ENCODE measurements around the gene USP35.

Gene USP35

DNA sequence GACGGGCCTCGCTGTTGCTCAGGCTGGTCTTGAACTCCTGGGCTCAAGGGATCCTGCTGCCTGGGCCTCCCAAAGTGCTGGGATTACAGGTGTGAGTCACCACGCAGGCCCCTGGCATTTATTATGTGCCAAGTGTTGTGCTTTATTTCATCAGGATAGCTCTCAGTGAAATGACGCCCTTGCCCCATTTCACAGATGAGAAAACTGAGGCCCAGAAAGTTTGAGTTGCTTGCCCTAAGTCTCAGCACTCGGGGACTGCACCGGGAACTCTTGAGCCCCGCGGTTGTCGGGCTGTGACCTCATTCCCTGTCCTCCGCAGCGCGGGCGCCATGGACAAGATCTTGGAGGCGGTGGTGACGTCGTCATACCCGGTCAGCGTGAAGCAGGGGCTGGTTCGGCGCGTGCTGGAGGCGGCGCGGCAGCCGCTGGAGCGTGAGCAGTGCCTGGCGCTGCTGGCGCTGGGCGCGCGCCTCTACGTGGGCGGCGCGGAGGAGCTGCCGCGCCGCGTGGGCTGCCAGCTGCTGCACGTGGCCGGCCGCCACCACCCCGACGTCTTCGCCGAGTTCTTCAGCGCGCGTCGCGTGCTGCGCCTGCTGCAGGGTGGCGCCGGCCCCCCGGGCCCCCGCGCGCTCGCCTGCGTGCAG, 7.3 kb downstream of the USP35 start:
- DNase-seq (ENCODE audit: low read depth in 3 of 3): no peak

DNA sequence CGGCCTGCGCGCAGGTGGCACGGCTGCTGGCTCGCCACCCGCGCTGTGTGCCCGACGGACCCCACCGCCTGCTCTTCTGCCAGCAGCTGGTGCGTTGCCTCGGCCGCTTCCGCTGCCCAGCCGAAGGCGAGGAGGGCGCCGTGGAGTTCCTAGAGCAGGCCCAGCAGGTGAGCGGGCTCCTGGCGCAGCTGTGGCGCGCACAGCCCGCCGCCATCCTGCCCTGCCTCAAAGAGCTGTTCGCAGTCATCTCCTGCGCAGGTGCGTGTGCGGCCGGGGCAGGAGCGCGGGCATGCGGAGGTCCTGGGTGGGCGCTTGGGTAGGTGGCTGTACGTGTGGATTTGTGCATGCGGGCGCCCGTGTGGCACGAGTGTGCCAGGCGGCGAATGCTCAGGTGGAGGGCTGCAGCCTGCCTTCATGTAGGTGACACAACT, 8.0 kb downstream of the USP35 start:
- no peak for DNase-seq (ENCODE audit: low read depth in 3 of 3)

DNA sequence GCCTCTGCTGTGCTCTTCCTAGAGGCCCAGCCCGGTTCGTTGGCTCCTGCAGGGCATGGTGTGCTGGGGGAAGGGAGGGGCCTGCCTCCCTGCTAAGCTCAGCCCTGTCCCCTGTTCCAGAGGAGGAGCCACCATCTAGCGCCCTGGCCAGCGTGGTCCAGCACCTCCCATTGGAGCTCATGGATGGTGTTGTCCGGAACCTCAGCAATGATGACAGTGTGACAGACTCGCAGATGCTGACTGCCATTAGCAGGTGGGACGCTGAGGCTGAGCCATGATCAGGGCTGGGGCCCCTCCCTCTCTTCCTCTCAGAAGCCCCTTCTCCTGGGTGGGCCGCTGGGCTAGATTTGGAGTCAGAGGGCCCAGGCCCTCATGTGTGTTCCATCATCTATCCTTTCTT, 9.1 kb downstream of the USP35 start:
- DNase-seq (ENCODE audit: low read depth in 3 of 3): no peak

DNA sequence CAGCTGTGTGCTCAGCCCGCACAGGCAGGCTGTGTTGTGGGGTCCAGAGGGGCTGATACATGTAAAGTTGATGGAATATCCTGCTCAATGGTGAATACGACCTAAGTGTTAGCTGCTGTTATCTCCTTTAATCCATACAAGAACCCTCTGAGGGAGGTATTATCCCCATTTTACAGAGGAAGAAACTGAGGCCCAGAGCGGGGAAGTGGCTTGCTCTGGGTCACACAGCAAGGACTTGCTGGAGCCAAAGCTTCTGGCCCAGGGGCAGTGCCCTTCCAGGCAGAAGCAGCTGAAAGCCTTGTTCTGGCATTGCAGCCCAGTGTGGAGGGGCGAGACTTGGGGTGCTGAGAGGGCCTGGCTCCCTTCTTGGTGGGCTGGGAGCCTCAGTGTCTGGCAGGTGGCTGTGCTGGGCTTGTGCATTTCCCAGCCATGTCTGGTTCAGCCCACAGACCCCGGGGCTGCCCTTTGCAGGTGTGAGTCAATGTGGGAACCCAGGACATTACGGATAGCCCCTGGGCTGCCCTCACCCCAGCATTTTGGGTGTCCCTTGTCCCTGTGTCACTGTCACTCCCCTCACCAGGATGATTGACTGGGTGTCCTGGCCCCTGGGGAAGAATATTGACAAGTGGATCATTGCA, 10.4 kb downstream of the USP35 start:
- no peak for DNase-seq (ENCODE audit: low read depth in 3 of 3)

- no peak for DNase-seq (ENCODE audit: low read depth in 3 of 3)
Measured at GRCh38 chr11:78199653-78200015, 10.9 kb downstream of the USP35 start.

GRCh38 chr11:78200061-78200460, 11.3 kb downstream of the USP35 start:
- no peak for DNase-seq (ENCODE audit: low read depth in 3 of 3)

DNA sequence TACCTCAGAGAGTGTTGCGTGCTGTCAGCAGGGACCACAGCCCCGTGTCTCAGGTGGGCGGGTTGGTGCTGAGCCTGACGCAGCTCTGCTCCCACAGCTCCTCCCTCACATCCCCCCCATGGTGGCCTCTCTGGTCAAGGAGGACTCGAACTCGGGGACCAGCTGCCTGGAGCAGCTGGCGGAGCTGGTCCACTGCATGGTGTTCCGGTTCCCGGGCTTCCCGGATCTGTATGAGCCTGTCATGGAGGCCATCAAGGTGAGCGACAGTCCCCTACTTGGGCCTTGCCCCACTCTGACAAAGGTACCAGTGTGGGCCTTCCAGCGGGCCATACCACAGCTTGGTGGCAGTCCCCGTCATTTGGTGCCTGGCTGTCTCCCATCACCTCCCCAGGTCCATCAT, 11.8 kb downstream of the USP35 start:
- no peak for DNase-seq (ENCODE audit: low read depth in 3 of 3)

GRCh38 chr11:78201096-78201818, 12.5 kb downstream of the USP35 start:
- DNase-seq (ENCODE audit: low read depth in 3 of 3): no peak

DNA sequence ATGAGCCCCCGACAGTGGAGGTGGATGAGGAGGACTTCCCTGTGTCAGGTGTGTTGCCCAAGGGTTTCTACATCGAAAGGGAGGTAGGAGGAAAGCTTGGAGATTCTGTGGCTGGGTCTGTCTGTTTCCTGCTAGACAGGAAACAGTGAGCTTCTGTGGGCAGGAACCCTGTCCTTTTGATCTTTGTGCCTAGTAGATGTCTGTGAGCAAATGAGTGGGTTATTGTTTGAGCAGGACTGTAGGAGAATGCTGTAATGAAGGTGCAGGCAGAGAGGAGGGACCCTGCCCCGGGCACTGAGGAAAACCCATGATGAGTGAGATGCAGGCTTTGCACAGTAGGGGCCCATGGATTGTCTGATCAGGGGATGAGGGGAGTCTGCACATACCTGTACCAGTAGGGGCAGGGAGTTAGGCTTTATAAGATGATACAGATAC, 14.0 kb downstream of the USP35 start:
- DNase-seq (ENCODE audit: low read depth in 3 of 3): peak in 2 of 3 experiments; percentile 15 to 31

DNA sequence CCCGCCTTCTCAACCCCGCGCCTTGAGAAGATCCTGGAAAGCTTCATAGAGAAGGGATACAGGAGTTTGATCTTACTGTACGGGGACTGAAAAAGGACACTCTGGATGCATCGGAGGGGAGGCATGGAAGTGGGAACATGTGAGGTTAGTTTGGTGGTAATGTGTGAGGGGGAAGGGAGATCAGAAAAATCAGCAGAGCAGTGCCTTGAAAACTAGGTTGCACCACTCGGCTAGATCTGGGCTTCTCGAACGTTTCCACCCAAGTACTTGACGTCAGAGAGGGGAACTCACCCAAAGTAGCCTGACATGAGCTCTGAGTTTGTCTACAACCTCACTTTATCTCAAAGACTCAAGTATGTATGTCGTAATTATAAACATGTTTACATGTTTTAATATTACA, 14.5 kb downstream of the USP35 start:
- DNase-seq (ENCODE audit: low read depth in 3 of 3): peak in 1 of 3 experiments; percentile 32

DNA sequence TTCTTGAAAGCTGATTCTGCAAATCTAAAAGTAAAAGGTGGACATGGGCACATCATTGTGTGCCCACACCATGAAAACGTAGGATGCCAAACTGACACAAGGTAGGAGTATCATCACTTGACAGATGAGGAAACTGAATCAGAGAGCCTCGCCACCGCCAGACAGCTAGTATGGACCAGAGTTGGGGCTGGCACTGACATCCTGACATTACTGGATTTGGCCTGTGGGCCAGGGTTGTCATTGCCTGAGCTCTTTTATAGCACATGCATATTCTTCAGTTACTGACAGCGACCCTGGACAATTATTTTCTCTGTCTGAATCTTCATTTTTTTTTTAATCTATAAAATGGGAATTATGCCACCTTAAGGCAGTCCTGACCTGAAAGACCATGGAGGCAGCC, 16.5 kb downstream of the USP35 start:
- DNase-seq (ENCODE audit: low read depth in 3 of 3): no peak

GRCh38 chr11:78205691-78206090, 17.0 kb downstream of the USP35 start:
- no peak for DNase-seq (ENCODE audit: low read depth in 3 of 3)

- no peak for DNase-seq (ENCODE audit: low read depth in 3 of 3)
Measured at GRCh38 chr11:78207532-78208256, 19.0 kb downstream of the USP35 start.

DNA sequence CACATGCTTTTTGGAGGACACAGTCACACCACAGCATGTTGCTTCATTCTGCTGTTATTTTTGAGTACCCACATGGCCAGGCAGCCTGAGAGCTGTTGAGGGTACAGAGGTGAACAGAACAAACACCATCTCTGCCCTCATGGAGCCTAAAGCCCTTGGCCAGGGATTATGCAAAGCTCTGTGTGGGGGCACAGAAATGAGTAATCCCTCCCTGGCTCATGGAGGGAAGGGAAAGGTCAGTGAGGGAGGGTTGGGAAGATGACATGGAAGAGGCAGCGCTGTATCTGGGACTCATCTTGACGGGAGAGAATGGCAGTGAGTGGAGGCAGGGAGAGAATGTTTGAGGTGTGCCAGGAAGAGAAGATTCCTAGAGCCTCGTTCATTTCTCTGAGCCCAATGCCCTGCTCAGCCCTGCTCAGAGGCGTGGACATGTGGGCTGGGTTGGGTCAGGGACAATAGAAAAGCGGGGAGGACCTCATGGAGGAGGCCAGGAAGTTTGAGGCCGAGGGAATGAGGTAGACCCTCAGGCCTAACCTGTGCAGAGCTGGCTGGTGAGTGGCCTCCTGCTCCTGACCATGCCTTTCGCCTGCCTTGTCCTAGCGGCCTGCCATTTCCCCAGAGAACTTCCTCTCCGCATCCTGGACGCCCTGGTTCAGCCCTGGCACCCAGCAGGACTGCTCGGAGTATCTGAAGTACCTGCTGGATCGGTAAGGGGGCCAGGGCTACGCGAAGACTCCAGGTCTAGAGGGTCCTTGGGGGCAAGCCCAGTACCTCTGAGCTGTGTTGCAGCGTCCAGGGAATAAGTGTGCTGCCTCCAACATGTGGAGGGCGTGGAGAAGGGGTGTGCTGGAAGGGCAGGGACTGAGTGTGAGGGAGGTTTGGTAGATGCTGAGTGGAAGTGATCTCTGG, 19.8 kb downstream of the USP35 start:
- DNase-seq (ENCODE audit: low read depth in 3 of 3): no peak

GRCh38 chr11:78209478-78209877, 20.8 kb downstream of the USP35 start:
- DNase-seq (ENCODE audit: low read depth in 3 of 3): no peak

GRCh38 chr11:78210000-78210608, 21.4 kb downstream of the USP35 start:
- no peak for DNase-seq (ENCODE audit: low read depth in 3 of 3)

- no peak for DNase-seq (ENCODE audit: low read depth in 3 of 3)
Measured at GRCh38 chr11:78211565-78211964, 22.8 kb downstream of the USP35 start.

GRCh38 chr11:78212586-78213371, 24.1 kb downstream of the USP35 start:
- no peak for DNase-seq (ENCODE audit: low read depth in 3 of 3)

DNA sequence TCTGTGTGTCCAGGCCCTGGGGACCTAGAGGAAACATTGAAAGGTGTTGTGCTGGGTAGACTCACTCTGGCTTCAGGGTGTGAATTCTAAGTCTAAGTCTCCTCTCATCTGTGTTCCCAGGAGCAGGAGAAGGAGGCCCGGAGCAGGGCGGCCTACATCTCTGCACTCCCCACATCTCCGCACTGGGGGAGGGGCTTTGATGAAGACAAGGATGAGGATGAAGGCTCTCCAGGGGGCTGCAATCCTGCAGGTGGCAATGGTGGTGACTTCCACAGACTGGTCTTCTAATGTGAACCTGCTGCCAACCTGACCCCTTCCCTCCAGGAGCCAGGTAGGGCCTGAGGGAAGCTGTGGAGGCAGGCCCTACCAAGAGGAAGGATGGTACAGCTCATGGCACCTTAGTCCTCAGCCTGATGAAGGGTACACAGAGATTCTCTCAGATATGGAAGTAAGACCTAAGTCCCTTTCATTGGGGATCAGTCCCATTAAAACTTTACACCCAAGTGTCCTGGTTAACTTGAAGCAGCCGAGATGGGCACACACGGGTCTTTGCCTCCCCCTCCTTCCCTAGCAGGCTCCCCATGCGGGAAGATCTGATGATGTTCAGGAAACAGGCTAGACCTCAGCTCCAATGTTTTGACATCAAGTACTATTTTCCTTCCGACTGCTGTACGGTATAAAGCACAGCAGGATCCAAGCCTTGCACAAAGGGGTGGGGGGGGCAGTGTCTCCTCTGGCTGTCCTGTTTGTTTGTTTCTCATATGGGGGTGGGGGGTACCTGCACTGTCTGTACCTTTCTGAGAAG, 25.0 kb downstream of the USP35 start:
- DNase-seq (ENCODE audit: low read depth in 3 of 3): no peak

Data from stimulated activated CD4-positive, alpha-beta T cell treated with anti-CD3 and anti-CD28 coated beads, TNF-alpha, amount 100 ng/mL, for 4 hours (primary cell).